RPMI8226 (cell line): Measurements from ENCODE around the gene EVC2.

Source experiments
- DNase-seq: peaks from one replicate; pipeline ENCODE4 v3.0.0-alpha.2; 2015

Gene EVC2

GRCh38 chr4:5710065-5710960, 2.0 kb upstream of the EVC2 start:
- DNase-seq: no peak

GRCh38 chr4:5709207-5709575, 832 bp upstream of the EVC2 start:
- no peak for DNase-seq

- peak; percentile 10 for DNase-seq
These were observed 446 bp downstream of the EVC2 start for GRCh38 chr4:5707778-5708448.

DNA sequence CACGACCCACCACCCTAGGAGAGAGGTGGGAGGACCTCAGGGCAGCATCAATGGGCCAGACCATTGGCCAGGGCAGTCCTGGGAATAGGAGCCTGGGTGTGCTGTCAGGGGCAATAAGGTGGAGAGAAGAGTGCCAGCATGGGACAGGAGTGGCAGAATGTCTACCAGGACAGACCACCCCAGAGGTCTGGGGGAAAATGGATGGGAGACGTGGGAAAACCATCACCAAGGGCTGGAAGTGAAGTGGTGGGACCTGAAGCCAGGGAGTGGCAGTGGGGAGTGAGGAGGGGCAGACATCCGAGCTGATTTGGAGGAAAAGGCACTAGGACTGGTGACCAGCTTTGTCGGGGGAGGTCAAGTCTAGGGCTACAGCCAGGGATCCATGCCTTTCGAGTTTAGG, 993 bp downstream of the EVC2 start:
- no peak for DNase-seq

DNA sequence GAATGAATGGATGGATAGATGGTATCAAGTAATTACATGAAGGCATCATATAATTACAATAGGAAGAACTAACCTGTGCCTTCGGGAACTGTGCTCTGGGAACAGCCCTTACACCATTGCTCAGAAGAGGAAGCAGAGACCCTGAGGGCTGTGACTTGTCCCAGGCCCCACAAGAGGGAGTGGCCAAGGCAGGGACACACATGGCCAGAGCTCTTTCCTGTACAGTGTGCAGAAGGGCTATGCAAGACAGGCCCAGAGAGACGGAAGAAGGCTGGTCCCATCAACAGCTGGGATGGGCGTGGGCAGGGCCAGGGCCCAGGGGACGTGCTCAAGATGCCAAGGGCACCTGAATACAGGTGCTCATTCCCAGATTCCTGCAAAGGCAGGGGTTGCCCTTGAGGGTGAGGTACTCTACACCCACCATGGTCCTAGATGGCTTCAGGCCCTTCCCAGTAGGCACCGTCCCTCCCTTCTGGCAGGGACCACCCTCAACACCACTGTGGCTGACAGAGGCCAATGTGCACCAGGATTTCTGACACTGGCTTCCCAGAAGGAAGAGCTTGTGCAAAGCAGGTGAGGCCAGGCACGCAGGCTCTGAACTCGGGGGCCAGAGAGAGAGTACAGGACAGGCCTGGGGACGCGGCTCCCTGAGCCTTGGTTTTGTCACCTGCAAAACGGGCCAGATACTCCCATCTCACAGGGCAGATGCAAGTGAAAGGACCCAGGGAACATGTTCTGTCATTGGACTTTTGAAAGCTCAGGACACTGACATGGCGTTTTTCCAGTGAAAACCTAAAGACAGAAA, 1.7 kb downstream of the EVC2 start:
- no peak for DNase-seq

GRCh38 chr4:5705647-5706320, 2.6 kb downstream of the EVC2 start:
- no peak for DNase-seq

DNA sequence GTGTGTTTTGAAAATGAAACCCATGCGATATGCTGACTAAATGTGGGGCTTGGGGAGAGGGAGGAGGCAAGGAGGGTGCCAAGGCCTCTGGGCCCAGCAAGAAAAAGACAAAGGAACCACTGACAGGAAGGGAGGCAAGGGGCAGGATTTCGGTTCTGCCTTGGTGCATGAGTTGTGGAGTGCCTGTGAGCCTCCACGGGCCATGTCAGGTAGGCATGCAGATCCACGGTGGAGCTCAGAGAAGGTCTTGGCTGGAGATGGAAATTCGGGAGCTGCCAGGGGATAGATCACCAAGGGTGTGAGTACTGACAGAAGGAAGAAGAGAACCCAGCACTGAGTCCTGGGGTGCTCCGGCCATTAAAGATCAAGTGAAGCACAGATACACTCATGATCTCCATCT, 4.1 kb downstream of the EVC2 start:
- no peak for DNase-seq

DNA sequence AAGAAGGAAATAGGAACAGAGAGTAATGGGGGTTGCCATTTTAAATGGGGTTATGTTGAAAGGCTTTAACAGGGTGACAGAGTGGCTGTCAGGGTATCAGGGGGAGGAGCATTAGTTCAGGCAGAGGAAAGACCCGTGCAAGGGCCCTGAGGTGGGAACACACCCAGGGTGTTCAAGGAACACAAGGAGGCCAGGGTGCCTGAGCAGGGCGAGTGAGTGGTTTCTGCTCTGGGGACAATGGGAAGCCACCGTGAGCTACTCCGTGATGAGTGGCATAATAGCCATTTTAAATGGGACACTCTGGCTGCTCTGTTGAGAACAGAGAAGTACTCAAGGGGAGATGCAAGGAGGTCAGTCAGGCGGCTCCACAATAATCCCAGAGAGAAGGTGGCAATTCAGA, 4.5 kb downstream of the EVC2 start:
- DNase-seq: no peak

DNA sequence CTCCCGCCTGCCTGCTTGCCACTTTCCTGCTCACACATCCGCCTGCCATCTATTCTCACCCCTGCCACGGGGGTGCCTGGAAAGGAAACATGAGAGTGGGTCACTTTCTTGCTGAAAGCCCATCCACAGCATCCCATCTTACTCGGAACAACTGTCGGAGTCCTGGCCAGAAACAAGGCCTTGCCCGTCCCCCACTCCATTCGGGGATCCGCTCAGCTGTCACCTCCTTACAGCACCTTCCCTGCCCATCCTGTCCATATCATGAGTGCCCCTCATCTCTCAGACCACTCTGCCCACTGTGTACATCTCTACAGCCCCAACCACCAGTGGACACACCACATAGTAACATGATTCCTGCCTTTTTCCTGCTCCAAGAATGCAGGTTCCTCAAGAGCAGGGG, 6.4 kb downstream of the EVC2 start:
- no peak for DNase-seq

DNA sequence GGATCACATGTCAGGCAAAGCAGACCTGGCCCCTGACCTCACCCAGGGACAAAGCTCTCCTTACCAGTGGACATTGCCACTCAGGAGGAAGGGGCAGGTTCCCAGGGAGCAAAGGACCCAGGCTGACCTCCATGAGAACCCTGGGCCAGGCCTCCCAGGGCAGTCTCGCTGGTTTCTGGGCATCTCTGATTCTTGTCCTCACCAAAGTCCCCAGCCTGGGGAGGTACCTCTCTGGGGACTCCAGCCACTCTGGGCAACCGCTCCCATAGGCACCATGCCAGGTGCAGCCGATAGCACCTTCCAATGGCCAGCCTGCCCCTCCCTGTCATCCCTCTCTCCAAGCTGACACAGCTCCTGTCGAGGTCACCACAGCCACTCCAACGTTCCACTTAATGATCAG, 7.9 kb downstream of the EVC2 start:
- DNase-seq: no peak

- DNase-seq: no peak
These were observed 12.0 kb downstream of the EVC2 start for GRCh38 chr4:5696341-5696740.

- DNase-seq: no peak
These were observed 14.5 kb downstream of the EVC2 start for GRCh38 chr4:5693871-5694270.

GRCh38 chr4:5691491-5692132, 16.7 kb downstream of the EVC2 start:
- no peak for DNase-seq

GRCh38 chr4:5689065-5689464, 19.3 kb downstream of the EVC2 start:
- no peak for DNase-seq

GRCh38 chr4:5686338-5686737, 22.0 kb downstream of the EVC2 start:
- DNase-seq: peak; percentile 34

DNA sequence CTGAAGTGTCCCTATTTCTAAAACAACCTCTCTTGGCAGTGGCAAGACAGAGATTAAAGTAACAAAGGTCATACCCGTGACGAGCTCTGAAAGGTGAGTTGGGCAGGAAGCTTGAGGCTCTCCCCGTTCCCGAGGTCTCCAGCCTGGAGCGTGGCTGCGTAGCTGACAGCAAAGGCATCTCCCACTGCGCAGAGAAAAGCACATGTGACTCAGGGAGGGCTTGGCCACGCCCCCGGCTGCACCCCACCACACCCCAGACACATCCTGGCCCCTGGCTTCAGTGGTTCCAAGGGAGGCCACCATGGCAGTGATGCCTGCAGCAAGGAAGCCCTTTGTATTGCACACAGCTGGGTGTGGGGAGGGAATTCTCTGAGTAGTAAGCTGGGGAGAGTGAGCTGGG, 23.1 kb downstream of the EVC2 start:
- DNase-seq: no peak

- no peak for DNase-seq
These were observed 24.8 kb downstream of the EVC2 start for GRCh38 chr4:5683566-5683965.

DNA sequence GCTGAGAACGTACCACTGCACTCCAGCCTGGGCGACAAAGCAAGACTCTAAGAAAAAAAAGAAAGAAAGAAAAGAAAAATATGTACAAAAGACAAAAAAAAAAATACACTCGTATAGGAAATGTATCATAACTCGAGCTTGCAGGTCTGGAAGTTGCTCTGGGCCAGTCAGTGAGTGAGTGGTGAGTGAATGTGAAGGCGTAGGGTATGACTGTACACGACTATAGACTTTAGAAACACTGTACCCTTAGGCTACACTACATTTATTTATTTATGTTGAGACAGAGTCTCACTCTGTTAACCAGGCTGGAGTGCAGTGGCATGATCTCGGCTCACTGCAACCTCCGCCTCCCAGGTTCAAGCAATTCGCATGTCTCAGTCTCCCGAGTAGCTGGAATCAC, 29.4 kb downstream of the EVC2 start:
- no peak for DNase-seq

DNA sequence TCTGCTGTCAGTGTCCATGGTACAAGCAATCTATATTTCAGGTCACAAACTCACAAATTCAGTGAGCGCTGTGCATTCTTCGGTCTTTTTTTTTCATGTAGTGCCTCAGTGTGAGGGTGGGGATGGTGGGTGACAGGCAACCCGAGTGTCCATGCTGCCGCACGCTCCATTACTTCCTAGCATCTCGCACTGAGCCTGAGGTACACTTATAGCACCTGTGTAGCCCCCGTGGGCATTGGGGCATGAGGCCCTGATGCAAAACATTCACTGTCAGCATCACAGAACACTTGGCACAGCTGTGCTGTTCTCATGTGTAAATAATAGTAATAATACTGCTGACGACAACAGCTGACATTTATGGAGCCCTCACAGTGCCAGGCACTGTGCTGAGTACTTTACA, 31.6 kb downstream of the EVC2 start:
- no peak for DNase-seq

DNA sequence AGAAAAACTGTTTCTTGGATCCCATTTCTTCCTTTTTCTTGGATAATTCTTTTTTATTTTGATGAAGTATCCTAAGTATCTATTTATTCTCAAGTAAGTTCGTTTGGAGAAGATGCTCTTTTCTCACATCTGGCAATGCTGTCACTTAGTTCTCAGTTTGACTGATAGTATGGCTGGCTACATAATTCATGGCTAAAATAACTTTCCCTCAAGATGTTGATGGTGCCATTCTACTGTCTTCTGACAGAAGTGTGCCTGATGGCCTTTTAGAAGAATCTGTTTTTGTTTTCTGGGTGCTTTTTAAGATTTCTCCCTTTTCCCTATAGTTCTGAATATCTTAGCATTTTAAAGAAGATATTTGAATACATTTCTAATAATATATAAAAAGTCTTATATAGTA, 41.6 kb downstream of the EVC2 start:
- DNase-seq: no peak

GRCh38 chr4:5664778-5665177, 43.6 kb downstream of the EVC2 start:
- DNase-seq: no peak

DNA sequence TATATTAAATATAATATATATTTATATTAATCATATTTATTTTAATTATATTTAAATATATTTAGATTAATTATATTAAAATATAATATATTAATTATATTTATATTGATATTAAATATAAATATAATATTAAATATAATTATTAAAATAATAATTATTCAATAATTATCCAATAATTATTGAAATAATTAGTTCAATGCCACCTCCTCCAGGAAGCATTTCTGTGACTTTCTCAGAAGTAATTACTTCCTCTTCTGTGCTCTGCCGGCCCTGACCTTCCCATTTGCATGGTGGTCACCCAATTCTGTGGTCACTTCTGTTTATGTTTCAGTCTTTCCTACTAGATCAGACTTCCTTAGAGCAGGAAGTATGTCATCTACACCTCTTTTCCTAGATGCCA, 45.8 kb downstream of the EVC2 start:
- DNase-seq: no peak

DNA sequence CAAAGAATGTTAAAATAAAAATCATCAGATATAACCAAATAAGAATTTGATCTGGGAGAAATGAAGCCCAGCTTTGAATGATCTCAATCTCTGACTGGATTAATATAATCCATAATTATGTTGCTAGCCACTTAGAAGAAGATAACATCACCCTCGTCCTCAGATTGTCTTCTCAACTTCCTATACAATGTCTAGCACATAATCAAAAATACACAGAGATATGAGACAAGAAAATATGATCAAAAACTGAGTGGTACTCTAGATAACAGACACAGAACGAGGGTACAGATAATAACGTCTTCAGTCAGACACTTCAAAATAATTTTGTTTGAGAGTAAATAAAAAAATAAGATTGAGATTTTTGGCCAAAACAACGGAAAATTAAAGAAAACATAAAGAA, 47.1 kb downstream of the EVC2 start:
- no peak for DNase-seq
